Germinal center (tissue), 1 donor: ENCODE measurements around the gene KIRREL1.

ENCODE experiments used
- DNase-seq: peaks from one replicate; pipeline ENCODE4 v3.0.0; 2012; ENCODE audit warnings: mixed read lengths, low spot score

KIRREL1 gene

GRCh38 chr1:158075078-158075477 is 81.6 kb downstream of the KIRREL1 start:
- DNase-seq: no peak

- no peak for DNase-seq
Measured at GRCh38 chr1:158076441-158076840, 83.0 kb downstream of the KIRREL1 start.

- DNase-seq: no peak
Measured at GRCh38 chr1:158077411-158078256, 84.2 kb downstream of the KIRREL1 start.

- DNase-seq: no peak
Measured at GRCh38 chr1:158078569-158079080, 85.2 kb downstream of the KIRREL1 start.

- no peak for DNase-seq
Measured at GRCh38 chr1:158080066-158080465, 86.6 kb downstream of the KIRREL1 start.

- no peak for DNase-seq
Measured at GRCh38 chr1:158084336-158084735, 90.9 kb downstream of the KIRREL1 start.

GRCh38 chr1:158084747-158085146 is 91.3 kb downstream of the KIRREL1 start:
- DNase-seq: no peak

- DNase-seq: peak; percentile 72
Measured at GRCh38 chr1:158087320-158087927, 94.0 kb downstream of the KIRREL1 start.

- DNase-seq: no peak
Measured at GRCh38 chr1:158089476-158089875, 96.0 kb downstream of the KIRREL1 start.

- no peak for DNase-seq
Measured at GRCh38 chr1:158089925-158090637, 96.6 kb downstream of the KIRREL1 start.

GRCh38 chr1:158093376-158093775 is 99.9 kb downstream of the KIRREL1 start:
- DNase-seq: no peak

GRCh38 chr1:158094571-158094970 is 101.1 kb downstream of the KIRREL1 start:
- no peak for DNase-seq

- peak; percentile 75 for DNase-seq
Measured at GRCh38 chr1:158095737-158096335, 102.4 kb downstream of the KIRREL1 start.

GRCh38 chr1:158098256-158098655 is 104.8 kb downstream of the KIRREL1 start:
- no peak for DNase-seq

GRCh38 chr1:158099185-158099584 is 105.7 kb downstream of the KIRREL1 start:
- no peak for DNase-seq

- DNase-seq: no peak
Measured at GRCh38 chr1:158100498-158100897, 107.1 kb downstream of the KIRREL1 start.

- DNase-seq: no peak
Measured at GRCh38 chr1:158101455-158101854, 108.0 kb downstream of the KIRREL1 start.

- no peak for DNase-seq
Measured at GRCh38 chr1:158101927-158102326, 108.5 kb downstream of the KIRREL1 start.

GRCh38 chr1:158102881-158103674 is 109.6 kb downstream of the KIRREL1 start:
- DNase-seq: no peak

GRCh38 chr1:158103861-158104522 is 110.5 kb downstream of the KIRREL1 start:
- no peak for DNase-seq

GRCh38 chr1:158104891-158105290 is 111.4 kb downstream of the KIRREL1 start:
- no peak for DNase-seq
